ENCODE data around the gene PKMYT1. TPM values are rescaled to one million over a fixed set of nuclear protein-coding genes. Genes with fewer than 3 reads are reported as not detected.

Gene PKMYT1
- total RNA-seq, 4 donors from 2014 or later: 0.81 to 0.88 TPM; not detected in 2

DNA sequence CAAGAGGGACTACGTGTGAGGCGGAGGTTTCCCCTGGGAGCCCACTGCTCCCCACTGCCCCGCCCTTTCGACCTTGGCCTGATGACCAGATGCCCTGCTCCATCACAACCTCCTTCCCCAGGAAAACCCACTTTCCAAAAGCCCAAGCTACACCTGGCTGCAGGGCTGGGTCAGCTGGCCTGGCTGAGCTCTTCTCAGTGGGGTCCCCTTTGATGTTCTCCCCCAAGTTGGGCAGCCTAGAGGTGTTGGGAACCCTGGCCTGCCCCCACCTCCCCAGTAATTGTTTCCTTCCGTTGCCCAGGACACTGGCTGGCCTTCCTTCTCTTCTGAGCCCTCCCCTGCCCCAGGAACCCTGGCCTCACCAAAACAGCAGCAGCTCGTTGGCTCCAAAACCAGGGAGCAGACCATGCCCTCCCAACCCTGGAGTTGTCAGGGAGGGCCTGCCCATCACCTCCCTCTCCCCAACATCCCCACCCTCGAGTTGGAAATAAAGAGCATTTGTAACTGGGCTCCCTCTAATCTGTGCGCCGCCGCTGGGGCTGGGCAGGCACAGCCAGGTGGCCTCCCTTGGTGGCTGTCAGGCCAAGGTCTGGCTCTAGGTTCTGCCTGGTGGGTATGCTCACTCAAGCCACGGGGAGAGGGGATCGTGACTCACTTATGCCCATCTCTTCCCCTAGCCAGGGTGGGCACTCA lies 33.9 kb upstream of the PKMYT1 start:
- 65 to 70% methylated on average over 6 to 9 of the region's 12 CpGs for WGBS, 2 donors
- H3K9me3 ChIP-seq: no peaks in the 10 kb centered on the region
- H3K4me1 ChIP-seq: peaks cover 15 to 25% of the 10 kb centered on the region in 2 donors
- no peak for TF ChIP-seq POLR2A (IDR thresholded peaks at IDR 0.05)
- TF ChIP-seq, protein P1, sequence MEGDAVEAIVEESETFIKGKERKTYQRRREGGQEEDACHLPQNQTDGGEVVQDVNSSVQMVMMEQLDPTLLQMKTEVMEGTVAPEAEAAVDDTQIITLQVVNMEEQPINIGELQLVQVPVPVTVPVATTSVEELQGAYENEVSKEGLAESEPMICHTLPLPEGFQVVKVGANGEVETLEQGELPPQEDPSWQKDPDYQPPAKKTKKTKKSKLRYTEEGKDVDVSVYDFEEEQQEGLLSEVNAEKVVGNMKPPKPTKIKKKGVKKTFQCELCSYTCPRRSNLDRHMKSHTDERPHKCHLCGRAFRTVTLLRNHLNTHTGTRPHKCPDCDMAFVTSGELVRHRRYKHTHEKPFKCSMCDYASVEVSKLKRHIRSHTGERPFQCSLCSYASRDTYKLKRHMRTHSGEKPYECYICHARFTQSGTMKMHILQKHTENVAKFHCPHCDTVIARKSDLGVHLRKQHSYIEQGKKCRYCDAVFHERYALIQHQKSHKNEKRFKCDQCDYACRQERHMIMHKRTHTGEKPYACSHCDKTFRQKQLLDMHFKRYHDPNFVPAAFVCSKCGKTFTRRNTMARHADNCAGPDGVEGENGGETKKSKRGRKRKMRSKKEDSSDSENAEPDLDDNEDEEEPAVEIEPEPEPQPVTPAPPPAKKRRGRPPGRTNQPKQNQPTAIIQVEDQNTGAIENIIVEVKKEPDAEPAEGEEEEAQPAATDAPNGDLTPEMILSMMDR (IDR thresholded peaks at IDR 0.05): no peak
- H3K4me3 ChIP-seq (replicated peaks in 1 of 3): no peak overlapping the region
- no peak for DNase-seq
- H3K36me3 ChIP-seq: no peaks in the 10 kb centered on the region
- no peak overlapping the region for H3K27ac ChIP-seq
- intact Hi-C loops (cut with DNase I): no loop called here
- H3K27me3 ChIP-seq: no peaks in the 10 kb centered on the region

DNA sequence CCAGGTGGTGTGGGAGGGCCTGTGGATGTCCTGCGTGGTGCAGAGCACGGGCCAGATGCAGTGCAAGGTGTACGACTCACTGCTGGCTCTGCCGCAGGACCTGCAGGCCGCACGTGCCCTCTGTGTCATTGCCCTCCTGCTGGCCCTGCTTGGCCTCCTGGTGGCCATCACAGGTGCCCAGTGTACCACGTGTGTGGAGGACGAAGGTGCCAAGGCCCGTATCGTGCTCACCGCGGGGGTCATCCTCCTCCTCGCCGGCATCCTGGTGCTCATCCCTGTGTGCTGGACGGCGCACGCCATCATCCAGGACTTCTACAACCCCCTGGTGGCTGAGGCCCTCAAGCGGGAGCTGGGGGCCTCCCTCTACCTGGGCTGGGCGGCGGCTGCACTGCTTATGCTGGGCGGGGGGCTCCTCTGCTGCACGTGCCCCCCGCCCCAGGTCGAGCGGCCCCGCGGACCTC lies 33.3 kb upstream of the PKMYT1 start:
- peaks cover 15 to 23% of the 10 kb centered on the region in 2 donors for H3K4me1 ChIP-seq
- H3K27ac ChIP-seq: no peak overlapping the region
- no peak overlapping the region for H3K4me3 ChIP-seq (replicated peaks in 1 of 3)
- no peaks in the 10 kb centered on the region for H3K9me3 ChIP-seq
- DNase-seq: no peak
- H3K36me3 ChIP-seq: no peaks in the 10 kb centered on the region
- no peaks in the 10 kb centered on the region for H3K27me3 ChIP-seq
- WGBS, 2 donors: 40 to 58% methylated on average over 1 to 14 of the region's 27 CpGs
- intact Hi-C loops (cut with DNase I): no loop called here
- TF ChIP-seq, protein P1 (IDR thresholded peaks at IDR 0.05): no peak
- TF ChIP-seq POLR2A (IDR thresholded peaks at IDR 0.05): no peak

DNA sequence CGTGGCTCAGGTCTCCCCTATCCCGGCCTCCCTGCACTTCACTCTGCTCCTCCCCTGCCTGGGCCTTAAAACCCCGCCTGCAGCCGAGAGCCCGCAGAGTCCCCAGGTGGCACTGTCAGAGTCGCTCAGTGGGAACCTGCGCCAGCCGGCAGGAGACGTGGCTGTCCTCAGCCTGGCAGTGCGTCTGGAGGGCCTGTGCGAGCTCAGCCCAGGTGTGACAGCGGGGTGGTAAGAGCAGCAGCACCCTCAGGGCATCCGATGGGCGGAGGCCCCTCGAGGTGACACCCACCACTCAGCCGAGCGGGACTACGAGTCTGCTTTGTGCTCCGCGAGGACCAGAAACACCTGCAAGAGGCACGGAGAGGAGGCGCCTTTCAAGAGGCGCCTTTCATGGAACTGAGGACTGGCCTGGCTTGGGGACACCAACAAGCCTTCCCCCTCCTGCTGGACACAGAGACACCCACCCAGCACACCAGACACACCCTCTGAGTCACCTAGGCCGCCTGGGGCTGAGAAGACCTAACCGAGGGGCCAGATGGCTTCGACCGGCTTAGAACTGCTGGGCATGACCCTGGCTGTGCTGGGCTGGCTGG lies 32.7 kb upstream of the PKMYT1 start, which contains the start of gene CLDN9:
Gene CLDN9, plus strand, starts transcription at position 96 of the 593 bp plus-strand sequence. Its CDS starts 440 bp downstream, at position 536.
- TF ChIP-seq, protein P1 (IDR thresholded peaks at IDR 0.05): peak in 2 of 6 experiments; percentile 9 to 14
- TF ChIP-seq POLR2A (IDR thresholded peaks at IDR 0.05): peak in 1 of 2 donors; percentile 44
- Histone ChIP-seq H3K4me1 (peaks cover 11 to 17% of the 10 kb centered on the region in 2 donors), H3K4me3 (replicated peaks in 1 of 3) (no peak within 1 kb of the TSS), H3K27ac (no peak within 1 kb of the TSS), H3K27me3 (no peaks in the 10 kb centered on the region), H3K36me3 (no peaks in the 10 kb centered on the region), H3K9me3 (no peaks in the 10 kb centered on the region)
- DNase-seq: peak; percentile 77 to 85
- WGBS, 2 donors: 20 to 42% methylated on average over 8 to 14 of the region's 27 CpGs
- intact Hi-C loops (cut with DNase I): no loop called here

DNA sequence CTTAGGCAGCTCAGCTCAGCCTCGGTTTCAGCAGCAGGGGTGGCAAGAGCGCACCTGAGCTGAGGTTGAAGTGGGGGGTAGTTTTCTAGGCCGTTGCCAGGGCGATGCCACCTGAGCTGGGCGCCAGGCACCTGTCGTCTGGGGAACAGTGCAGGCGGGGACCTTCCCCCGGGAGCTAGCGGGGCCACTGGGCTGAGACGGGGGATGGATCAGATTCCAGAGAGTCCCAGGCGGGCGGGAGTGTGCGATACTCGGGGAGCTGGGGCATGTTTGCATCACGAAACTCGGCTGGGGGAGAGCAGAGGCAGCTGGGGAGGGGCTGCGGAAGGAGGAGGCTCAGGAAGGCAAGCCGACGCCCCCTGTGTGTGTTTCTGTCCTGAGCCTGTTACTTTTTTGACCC lies 32.0 kb upstream of the PKMYT1 start:
- peaks cover 9 to 16% of the 10 kb centered on the region in 2 donors for H3K4me1 ChIP-seq
- H3K4me3 ChIP-seq (replicated peaks in 1 of 3): no peak overlapping the region
- no peaks in the 10 kb centered on the region for H3K27me3 ChIP-seq
- no peak overlapping the region for H3K27ac ChIP-seq
- H3K9me3 ChIP-seq: no peaks in the 10 kb centered on the region
- TF ChIP-seq, protein P1 (IDR thresholded peaks at IDR 0.05): no peak
- TF ChIP-seq POLR2A (IDR thresholded peaks at IDR 0.05): no peak
- intact Hi-C loops (cut with DNase I): no loop called here
- 14 to 15% methylated on average over 14 of the region's 19 CpGs for WGBS, 2 donors
- DNase-seq: peak; percentile 38 to 44
- H3K36me3 ChIP-seq: no peaks in the 10 kb centered on the region

DNA sequence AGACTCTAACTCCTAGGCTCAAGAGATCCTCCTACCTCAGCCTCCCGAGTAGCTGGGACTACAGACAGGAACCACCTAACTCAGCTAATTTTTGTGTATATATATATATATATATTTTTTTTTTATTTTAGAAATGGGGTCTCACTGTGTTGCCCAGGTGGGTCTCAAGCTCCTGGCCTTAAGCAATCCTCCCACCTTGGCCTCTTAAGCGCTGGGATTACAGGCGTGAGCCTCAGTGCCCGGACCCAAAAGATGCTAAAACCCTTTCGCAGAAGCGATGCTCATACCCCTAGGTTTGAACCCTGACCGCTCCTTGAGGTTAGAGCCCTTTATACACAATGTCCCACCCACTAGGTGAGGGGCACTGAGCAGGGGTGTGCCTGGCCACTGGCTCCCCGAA lies 30.3 kb upstream of the PKMYT1 start:
- Histone ChIP-seq H3K27me3 (no peaks in the 10 kb centered on the region), H3K4me3 (replicated peaks in 1 of 3) (no peak overlapping the region), H3K27ac (no peak overlapping the region), H3K9me3 (no peaks in the 10 kb centered on the region), H3K36me3 (no peaks in the 10 kb centered on the region), H3K4me1 (peaks cover 9 to 16% of the 10 kb centered on the region in 2 donors)
- no peak for TF ChIP-seq POLR2A (IDR thresholded peaks at IDR 0.05)
- TF ChIP-seq, protein P1 (IDR thresholded peaks at IDR 0.05): no peak
- 93 to 96% methylated on average over 8 of the region's 8 CpGs for WGBS, 2 donors
- intact Hi-C loops (cut with DNase I): no loop called here
- no peak for DNase-seq

All from thyroid gland (tissue), 4 donors.